NK-92 (cell line): ENCODE results near the gene USP7.
"Not testable (repeated sequence)": the region's sequence is repeated elsewhere in the genome, so short reads cannot be mapped to it uniquely, and the experiment has no call there.

Experiments
- DNase-seq: peaks from one replicate; lab custom pipeline; 2025; ENCODE audit not compliant: unreplicated experiment; lab: John Stamatoyannopoulos, UW

The USP7 gene

GRCh38 chr16:8848939-8849391, 114.7 kb downstream of the USP7 start:
- no peak for DNase-seq

- DNase-seq: no peak
Observed at GRCh38 chr16:8848231-8848938, 115.3 kb downstream of the USP7 start.

DNA sequence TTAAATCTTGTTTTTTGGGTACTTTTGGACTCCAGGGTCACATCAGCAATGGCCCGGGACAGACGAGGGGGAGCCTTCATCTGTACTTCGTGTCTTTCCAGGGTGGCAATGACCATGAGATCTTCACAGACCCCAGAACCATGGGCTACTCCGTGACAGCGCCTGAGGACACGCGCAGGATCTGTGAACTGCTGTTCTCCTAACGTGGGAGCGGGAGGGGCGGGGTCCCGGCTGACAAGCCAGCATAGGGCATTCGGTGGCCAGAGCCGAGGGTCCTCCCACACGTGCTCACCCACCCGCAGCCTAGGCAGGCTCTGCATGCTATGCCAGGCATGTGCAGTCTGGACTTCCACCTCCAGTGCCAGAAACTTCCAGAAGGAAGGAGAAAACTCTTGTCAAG, 116.1 kb downstream of the USP7 start:
- no peak for DNase-seq

DNA sequence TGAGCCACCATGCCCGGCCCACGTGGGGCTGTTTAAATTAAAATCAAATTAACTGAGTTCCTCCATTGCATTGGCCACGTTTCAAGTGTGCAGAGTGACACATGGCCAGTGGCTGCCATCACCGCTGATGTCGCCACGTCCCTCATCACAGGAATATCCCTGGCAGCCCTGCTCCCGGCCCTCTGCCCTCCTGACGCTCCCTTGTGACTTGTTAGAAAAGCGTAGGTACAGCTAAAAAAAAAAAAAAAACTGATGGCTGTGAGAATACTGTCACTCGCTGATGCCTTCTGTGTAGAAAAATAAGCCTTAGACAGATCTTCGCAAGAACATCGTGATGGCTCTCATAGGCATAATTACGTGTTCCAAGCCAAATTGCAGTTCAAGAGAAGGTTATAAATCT, 116.6 kb downstream of the USP7 start:
- DNase-seq: no peak

DNA sequence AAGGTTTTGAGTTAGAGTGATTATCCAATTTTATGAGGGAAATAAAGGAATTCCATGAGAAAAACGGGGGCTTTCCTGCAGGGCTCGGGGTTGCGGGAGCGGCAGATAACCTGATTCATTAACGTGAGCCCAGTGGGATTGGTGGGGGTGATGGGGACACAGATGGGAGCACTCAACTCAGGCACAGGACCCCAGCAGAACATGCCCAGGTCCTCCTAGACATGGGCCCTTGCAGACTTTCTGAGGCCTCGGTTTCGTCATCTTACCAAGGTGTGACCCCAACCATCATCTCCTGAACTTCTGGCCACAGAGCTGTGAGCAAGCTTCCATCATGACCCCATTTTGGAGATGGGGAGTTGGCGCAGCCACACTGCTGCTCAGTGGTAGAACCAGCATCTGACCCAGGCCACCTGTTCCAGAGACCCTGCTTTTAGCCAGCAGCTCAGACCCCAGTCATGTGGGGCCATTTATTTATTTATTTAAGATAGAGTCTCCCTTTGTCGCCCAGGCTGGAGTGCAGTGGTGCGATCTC, 117.2 kb downstream of the USP7 start:
- no peak for DNase-seq

- no peak for DNase-seq
Observed at GRCh38 chr16:8845699-8846298, 117.9 kb downstream of the USP7 start.

GRCh38 chr16:8843296-8843695, 120.4 kb downstream of the USP7 start:
- DNase-seq: not testable (repeated sequence)
